Hematopoietic multipotent progenitor cell treated with erythropoietin and hydrocortisone succinate and interleukin-3 and kit ligand, for 15 days (in vitro differentiated cells): ENCODE data around the gene UMODL1.
"Not testable (repeated sequence)": the region's sequence is repeated elsewhere in the genome, so short reads cannot be mapped to it uniquely, and the experiment has no call there.

Experiments
- DNase-seq: peaks from one replicate; pipeline ENCODE4 v3.0.0-alpha.2; 2015; ENCODE audit warnings: low spot score

UMODL1 gene

DNA sequence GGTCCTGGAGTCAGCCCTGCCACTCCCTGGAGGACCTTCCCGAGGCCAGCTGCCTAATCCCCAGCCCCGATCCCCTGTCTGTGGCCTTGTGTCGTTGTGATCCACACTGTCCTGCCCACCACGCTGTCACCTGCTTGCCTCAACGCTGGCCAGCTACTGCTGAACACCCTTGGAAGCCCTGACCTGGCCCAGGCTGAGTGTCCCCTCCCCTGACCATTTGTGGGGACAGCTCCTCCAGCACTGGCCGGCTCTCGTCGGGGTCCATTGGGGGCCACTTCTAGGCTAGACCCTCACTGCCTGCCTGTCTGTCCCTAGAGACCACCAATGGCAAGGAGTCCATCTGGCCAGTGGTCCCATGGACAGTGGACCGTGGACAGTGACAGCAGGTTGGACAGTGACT is 12.0 kb upstream of the UMODL1 start:
- DNase-seq = no peak

DNA sequence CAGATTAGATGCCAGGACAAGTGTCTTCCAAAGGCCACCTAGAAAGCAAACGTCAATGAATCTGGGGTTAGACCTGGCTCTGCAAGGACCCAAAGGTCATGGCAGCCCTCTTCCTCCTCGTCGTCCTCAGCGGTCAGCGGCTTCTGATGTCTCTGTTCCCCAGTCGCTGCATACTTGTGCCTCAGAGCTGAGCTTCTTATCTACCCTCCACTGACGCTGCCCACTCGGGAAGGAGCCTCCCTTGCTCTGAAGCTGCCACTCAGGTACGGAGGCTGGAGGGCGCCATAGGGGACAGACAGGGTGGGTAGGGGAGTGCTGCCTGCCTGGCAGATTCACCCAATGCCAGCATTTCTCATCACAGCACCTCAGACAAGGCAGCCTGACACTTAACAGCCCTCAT is 11.4 kb upstream of the UMODL1 start:
- DNase-seq = no peak

DNA sequence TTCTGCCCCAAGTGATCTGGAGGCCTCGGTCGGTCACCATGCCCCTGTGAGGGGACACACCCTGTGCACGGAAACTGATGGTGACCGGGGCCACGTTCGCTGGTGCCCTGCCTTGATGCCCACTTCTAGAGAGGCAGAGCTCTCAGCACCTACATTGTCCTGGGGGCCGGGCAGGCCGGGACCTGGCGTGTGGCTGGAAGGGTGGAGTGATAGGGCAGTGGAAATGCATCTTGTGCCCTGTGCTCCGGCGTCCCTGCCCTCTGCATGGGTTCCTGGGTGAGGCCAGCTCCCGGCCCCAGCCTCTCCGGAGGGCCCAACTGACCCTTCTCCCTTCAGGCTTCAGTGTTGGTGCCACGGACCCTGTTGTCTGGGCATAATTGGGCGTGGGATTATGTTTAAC is 11.0 kb upstream of the UMODL1 start:
- DNase-seq = no peak

DNA sequence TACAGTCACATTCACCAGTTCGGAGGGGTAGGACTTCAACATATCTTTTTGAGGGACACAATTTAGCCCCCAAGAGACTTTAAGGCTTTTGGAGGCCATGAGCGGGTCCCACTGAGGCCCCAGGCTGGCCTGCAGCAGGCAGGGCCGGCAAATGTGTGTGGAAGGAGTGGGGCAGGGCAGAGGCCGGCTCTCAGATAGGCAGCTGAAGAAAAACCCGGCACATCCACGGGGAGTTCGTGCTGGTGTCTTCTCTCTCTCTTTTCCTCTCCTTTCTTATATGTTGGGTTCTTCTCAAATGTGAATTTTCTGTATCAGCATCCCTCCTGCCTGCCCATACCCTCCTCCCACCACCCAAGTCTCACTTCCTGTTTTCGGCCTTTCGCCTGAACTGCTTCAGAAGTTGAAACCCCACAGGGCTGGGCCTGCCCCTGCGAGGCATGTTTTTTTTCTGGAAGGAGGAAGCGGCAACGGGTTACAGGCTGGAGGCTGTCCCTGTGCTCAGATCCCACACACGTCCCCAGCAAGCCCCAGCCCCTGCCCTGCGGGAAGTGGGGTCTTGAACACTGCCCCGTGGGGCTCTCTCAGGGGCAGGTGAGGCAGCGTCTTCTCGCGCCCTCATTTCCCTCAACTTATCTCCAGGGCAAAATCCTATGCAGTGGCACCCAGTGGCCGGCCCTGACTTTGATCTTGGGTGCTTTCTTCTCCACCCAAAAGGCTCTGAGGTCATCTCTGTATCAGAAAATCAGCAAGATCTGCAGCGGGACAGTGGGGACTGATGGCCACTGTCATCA is 9.7 kb upstream of the UMODL1 start:
- no peak for DNase-seq

DNA sequence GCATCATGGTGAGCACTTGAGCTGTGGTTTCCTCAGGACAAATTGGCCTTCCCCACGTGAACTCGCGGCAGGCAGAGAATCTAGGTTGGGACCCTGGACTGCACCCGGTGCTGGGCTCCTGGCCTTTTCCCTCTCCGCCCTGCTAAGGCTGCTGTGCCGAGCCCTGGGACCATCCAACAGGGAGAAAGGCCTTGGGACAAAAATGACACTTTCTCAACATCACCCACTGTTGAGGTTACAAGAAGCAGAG is 9.2 kb upstream of the UMODL1 start:
- no peak for DNase-seq

DNA sequence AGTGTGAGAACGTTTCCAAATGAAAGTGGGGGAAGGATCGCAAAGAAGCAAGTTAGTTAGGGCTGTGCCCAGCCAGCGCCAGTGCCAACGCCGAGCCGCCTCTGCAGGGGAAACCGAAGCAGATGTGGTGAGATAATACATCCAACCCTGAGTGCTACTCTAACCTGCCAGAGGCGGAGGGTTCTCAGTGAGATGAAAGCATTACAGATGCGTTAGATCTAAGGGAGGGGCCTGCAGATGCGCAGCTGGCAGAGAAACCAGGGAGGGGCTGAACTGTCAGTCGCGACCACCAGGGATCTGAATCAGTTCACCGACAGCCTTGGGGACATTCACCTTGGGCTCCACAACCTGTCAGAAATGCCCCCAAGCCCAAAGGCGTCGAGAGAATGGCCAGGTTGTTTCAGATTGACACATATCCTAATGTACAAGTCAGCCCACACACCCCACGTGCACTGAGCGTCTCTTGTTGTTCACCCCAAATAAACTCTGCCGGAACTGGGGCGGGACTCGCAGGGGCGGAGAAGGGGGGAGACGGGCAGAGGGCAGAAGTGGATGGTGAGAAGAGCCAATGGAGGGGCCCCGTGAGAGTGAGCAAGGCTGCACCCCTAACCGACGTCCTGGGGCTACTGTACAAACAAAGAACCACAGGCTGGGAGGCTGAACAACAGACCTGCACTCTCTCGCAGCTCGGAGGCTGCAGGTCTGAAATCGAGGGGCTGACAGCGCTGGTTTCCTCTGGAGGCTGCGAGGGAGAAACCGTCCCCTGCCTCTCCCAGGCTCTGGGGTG is 8.7 kb upstream of the UMODL1 start:
- DNase-seq = peak; percentile 27

DNA sequence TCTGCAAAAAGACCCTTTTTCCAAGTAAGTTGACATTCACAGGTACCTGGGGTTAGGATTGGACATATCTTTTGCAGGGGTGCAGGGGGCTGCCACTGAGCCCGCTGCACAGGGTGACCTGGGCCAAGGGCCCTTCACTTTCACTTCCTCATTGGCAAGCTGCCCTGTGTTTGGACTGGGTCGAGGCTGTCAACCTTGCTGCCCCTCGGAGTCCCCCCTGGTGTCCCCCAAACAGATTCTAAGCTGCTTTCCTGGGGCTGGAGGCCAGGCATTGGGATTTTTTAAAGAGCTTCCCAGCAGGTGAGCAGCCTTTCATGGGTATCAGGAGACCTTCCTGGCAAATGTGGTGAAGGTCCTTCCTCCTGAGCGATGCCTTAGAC is 7.9 kb upstream of the UMODL1 start:
- no peak for DNase-seq

DNA sequence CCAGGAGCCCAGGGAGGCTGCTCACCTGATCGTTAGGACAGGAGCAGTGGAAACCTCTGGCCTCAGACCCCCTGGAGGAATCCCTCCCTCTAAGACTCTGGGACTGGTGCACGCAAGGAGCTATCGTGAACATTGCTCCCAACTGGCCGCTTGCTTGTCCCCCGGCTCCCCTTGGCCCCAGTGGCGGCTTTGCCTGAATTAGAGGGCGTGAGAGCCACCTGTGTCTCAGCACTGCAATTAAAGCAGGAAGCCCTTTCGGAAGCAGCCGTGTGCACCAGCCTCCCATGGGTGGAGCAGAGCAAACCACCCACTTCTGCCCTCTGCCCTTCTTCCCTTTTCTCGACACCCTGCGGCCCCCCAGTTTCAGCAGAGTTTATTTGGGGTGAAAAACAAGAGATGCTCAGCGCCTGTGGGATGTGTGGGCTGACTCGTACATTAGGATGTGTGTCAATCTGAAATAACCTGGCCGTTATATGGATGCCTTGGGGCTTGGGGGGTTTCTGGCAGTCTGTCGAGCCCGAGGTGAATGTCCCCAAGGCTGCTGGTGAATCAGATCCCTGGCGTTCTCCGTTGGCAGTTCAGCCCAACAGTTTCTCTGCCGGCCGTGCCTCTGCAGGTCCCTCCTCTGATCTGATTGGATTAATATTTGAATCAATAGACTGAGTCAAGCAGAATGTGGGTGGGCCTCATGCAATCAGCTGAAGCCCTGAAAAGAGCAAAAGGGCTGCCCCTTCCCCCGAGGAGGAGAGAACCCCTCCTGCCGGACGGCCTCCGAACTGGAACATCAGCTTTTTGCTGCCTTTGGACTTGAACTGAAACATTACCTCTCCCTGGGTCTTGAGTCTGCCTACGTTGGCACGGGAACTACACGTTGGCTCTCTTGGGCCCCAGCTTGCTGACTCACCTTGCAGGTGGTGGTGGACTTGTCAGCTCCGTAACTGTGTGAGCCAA is 7.3 kb upstream of the UMODL1 start:
- no peak for DNase-seq

DNA sequence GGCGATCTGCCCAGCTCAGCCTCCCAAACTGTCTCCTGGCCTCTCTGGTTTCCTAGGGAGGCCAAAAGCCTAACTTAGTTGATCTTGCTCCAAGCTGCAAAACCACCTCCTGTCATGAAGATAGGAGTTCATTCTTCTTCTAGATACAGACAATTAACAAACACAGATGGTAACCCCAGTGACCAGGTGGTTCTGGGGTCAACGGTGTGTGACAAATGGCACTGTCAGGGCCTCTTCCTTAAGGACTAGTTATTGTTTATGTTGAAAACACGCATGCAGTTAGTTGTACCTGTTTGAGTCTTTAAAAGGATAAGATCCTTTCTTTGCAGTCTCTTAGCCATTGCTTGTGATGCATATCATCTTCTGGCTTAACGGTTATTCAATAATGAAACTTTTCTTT is 4.6 kb upstream of the UMODL1 start:
- DNase-seq = no peak

DNA sequence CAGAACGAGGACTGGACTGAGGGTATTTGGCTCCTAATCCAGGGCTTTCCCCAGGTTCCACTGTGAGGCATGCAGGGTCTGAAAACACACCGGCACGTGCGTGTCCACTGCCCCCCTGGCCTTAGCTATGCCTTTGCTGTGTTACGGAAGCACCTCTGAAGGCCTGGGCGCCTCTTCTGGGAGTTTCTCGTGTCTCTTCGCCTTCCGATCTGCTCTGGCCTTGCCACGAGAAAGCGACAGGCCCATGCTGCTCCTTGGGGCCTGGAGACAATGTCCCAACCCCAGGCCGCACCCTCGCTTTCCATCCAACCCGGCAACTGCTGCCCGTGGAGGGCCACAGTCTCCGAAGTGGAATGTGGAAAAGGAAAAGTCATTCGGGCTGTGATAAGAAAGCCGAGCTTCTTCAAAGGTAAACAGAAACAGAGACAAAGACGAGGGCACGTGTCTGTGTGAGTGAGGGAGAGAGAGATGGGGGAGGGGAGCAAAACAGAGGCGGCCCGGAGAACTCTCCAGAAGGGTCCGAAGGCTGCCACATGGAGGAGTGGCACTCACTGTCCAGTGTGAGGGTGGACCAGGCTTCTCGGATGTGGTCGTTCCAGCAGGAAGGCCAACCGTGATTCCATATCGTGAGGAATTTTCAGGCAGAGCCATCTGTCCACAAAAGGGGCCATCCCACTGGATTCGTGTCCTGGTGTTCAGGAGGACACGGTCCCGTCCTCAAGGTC is 3.4 kb upstream of the UMODL1 start:
- no peak for DNase-seq

DNA sequence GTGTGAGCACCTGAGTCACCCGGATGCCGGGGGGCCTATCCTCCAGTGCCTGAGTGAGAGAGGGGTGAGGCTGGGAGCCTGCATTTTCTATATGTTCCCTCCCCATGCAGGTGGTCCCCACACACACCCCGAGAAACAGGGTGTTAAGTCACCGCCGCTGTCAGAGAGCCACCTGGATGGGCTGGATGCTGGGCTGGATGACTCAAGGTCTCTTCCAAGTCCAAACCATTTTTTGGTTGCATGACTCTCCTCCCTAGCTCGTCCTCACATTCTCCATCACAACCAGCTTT is 2.9 kb upstream of the UMODL1 start:
- no peak for DNase-seq

DNA sequence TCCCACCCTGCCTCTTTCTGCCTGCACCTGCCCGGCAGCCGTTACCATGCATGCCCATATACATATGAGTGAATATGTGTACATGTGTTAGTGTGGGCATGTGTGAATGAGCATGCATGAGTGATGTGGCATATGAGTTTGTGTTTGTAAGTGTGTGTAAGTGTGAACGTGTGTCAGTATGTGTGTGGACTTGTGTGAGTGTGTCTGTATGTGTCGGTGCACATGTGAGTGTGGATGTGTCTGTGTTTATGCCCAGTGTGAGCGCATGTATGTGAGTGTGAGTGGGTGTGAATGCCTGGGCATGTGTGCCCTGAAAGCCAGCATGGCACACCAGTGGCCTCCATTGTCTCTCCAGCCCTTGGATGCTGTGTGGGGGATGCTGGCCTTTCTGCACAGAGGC is 2.5 kb upstream of the UMODL1 start:
- DNase-seq = no peak

DNA sequence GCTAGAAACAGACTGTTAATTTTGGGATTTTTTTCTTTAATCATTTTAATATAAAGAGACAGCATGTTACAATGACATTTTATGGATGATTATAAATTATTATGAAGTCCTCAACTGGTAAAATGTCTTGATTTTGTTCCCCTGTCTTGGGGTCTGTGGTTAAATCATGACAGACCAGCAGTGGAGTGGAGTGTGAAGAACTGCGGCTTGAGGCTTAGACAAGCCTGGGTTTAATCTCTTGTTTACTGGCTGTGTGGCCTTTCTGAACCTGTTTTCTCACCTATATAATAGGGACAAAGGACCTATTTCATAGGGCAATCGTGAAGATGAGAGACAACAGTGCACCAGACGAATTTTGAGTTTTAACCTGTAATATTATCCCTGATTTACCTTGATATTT is 1.8 kb upstream of the UMODL1 start:
- DNase-seq = no peak

DNA sequence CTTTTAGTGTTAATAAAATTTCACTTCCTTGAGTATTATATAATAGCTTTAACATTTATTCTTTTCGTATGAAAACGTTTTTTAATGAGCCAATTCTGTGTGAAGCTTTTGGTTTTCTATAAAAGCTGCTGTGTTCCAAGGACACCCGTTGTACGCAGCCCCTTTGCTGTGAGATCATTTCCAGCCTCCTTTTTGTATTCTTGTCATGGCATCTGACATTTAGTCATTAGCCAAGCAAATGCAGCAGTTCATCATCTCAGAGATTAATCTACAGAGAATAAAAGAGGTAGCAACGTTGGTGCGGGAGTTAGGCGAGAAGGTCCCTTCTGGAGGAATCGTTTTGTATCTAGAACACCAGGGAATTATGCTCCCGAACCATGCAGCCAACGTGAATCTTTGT is 1.3 kb upstream of the UMODL1 start:
- no peak for DNase-seq

DNA sequence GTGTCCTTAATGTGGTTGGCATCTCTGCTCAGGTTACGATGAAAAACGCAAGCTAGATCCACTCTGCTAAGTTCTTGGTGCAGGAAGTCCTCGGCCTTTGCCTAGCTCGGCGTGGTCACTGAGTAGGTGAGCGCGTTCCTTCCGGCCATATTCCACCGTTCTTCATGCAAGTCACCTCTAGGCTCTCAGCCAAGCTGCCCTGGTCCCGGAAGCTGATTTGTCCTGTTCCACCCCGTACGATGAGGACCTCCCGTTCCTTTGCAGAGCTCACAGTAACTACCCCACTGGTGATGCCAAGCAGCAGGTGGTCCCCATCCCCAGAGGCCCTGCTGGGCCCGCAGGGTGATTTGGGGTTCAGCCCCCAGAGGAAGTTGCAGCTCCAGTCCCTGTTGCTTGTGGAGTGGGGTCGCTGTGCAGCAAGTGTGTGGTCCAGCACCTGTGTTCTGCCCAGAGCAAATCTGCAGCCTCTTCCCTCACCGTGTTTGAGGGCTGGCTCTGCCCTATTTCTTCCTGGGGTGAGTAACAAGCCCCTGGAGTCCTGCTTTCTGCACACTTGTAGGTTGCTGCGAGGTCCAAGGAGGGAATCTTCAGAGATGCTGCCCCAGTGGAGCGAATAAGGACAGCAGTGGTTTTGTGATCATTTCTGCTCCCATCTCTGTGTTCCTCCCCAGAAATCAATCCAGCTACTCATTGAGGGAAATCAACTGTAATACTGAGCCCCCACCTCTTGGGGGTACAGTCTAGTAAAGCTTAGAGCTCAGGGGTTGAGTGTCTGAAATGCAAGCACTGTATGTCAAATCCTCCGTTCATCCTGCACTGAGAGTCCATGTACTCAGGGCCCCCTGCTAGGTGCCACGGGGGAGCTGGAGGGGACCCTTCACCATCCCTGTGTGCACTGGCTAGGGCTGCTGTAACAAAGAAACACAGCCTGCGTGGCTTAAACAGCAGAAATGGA is 2.3 kb downstream of the UMODL1 start:
- DNase-seq = no peak

DNA sequence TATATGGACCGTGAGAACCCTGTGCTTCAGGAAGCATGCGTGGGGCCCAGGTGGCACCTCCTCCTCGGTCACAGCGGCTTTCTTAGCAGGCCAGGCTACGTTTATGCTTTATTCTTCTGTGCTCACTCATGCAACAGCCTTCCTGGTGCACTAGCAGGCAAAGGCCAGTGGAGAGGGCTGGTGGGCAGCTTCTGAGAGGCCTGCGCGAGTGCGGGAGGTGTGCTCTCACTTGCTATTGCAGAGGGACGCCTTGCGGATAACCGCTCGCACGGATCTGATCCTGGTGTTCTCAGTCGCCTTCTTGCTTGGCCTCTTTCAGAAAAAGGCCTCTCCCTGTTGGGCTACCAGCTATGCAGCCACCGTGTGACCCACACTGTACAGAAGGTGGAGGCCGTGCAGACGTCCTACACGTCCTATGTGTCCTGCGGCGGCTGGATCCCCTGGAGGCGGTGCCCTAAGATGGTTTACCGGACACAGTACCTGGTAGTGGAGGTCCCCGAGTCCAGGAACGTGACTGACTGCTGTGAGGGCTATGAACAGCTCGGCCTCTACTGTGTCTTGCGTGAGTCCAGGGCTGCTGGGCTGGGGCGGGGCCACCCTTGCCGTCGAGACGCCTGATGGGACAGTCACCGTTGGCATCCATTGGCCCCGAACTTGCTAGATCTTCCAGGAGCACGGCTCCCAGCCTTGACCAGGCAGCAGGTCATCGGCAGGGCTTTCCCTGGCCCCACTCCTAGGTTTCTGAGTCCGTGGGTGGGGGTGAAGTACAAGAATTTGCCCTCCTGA is 4.8 kb downstream of the UMODL1 start:
- no peak for DNase-seq

DNA sequence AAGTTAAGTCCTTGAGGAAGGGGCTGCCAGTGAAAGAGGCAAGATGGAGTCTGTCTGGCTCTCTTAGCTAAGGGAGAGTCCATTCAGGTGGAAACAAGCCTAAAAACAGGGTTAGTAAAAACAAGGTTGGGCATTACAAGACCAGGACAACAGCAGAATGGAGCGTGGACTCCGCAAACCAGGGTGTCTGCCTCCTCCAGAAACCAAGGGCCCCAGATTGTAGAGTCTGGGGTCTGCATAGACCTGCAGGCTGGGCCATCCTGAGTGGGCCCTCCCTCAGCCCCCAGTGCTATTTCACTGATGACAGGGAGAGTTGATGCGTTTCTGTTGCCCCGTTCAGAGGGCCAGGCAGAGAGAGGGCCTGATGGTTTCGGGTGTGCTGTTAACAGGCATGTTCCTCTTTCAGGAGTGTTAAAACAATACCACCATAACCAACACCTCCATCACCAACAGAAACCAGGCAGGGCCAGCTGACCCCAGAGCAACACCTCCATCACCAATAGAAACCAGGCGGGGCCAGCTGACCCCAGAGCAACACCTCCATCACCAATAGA is 6.6 kb downstream of the UMODL1 start:
- not testable (repeated sequence) for DNase-seq

DNA sequence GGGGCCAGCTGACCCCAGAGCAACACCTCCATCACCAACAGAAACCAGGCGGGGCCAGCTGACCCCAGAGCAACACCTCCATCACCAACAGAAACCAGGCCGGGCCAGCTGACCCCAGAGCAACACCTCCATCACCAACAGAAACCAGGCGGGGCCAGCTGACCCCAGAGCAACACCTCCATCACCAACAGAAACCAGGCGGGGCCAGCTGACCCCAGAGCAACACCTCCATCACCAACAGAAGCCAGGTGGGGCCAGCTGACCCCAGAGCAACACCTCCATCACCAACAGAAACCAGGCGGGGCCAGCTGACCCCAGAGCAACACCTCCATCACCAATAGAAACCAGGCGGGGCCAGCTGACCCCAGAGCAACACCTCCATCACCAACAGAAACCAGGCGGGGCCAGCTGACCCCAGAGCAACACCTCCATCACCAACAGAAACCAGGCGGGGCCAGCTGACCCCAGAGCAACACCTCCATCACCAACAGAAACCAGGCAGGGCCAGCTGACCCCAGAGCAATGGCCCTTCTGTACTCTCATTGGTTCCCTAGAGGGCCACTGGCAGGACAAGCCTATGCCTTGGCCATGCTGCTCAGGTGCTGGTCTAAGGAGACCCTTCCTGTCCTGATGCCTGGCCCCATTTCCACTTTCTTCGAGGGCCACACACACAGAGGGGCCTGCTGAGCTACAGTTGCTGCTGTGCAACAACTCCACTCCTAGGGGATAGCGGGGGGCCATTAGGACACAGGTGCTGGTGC is 7.3 kb downstream of the UMODL1 start:
- DNase-seq = not testable (repeated sequence)
